GM21723 (cell line): Measurements from ENCODE around the gene USP8.
"Not testable (repeated sequence)": the region's sequence is repeated elsewhere in the genome, so short reads cannot be mapped to it uniquely, and the experiment has no call there.

Experiments used
- ATAC-seq: cut with Tn5 transposase; IDR thresholded peaks from one replicate; pipeline ENCODE4 v1.9.1; 2021; ENCODE audit warnings: mild to moderate bottlenecking, moderate library complexity; ENCODE audit not compliant: unreplicated experiment

USP8 gene

GRCh38 chr15:50438251-50438650 lies 14.0 kb downstream of the USP8 start:
- no peak for ATAC-seq

- ATAC-seq = no peak
These were observed 16.7 kb downstream of the USP8 start for GRCh38 chr15:50440932-50441331.

DNA sequence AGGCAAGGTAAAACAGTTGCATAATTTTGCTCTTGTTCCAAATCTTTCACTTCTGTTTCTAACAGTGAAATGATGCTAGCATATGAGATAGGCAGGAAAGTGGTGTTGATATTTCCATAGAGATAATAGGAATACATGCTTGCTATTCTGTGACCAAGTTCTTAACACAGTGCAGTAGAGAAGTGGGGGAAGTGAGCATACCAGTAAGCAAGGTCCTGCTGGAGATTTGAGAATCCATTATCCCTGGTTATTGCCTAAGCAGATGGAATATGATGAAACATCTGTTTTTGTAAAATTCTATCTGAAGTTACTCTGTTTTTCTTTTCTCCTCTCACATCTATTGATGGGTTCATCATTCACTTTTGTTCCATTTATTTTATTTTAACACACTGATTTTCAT lies 28.7 kb downstream of the USP8 start:
- ATAC-seq = no peak

DNA sequence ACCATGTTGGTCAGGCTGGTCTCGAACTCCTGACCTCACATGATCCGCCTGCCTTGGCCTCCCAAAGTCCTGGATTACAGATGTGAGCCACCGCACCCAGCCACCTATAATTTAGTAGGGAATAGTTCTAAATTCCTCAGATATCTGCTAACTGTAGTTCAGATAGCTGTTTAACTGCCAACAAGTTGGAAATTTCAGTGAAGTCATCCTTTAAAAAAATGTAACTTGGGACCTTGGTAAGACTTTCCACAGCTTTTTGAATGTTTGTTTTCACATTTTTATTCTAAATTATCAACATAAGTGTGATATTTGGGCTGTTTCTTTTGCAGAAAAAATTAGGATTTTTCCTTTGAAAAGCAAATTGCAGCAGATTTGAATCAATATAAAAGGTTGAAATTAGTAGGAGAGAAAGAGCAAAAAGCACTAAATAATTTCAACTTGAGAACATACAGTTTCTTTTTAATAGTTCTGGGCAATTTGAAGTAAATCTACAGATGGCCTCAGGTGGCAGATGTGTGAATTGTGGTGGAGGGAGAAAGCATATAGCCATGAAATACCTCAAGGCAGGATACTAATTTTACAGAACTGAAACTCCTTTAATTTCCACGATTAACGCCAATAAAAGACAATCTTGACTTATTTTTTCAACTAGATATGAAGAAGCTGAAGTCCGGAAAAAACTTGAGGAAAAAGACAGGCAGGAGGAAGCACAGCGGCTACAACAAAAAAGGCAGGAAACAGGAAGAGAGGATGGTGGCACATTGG lies 34.3 kb downstream of the USP8 start:
- no peak for ATAC-seq

GRCh38 chr15:50463423-50464358 lies 39.5 kb downstream of the USP8 start:
- ATAC-seq = no peak

- ATAC-seq = no peak
These were observed 46.9 kb downstream of the USP8 start for GRCh38 chr15:50471072-50471471.

DNA sequence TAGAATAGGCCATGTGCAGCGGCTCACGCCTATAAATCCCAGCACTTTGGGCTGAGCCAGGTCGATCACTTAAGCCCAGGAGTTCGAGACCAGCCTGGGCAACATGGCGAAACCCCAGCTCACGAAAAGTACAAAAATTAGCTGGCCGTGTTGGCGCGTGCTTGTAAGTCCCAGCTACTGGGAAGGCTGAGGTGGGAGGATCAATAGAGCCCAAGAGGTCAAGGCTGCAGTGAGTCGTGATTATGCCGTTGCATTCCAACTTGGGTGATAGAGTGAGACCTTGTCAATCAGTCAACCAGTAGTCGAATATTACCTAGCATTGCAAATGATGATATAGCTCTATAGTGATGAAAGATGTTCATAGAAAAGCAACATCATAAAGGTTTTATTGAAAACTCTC lies 51.9 kb downstream of the USP8 start:
- no peak for ATAC-seq

GRCh38 chr15:50484781-50485180 lies 60.6 kb downstream of the USP8 start:
- ATAC-seq = peak; percentile 66

GRCh38 chr15:50485389-50485788 lies 61.2 kb downstream of the USP8 start:
- no peak for ATAC-seq

GRCh38 chr15:50487287-50487686 lies 63.1 kb downstream of the USP8 start:
- no peak for ATAC-seq

DNA sequence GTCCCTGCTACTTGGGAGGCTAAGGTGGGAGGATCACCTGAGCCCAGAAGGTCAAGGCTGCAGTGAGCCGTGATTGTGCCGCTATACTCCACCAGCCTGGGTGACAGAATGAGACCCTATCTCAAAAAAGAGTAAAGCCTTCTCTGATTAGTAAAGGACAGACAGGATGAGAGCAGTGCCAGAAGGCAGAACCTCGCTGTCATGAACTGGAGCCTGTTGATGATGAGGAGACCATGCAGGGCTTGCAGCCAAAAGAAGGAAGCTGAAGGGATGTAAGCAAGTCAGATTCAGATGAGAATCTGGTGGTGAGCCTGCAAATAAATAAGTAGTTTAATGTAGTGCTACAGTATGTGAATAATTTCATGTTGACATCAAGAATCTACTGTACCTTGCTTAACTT lies 69.4 kb downstream of the USP8 start:
- ATAC-seq = no peak

GRCh38 chr15:50494547-50494946 lies 70.3 kb downstream of the USP8 start:
- not testable (repeated sequence) for ATAC-seq

- ATAC-seq = no peak
These were observed 72.5 kb downstream of the USP8 start for GRCh38 chr15:50496692-50497091.

GRCh38 chr15:50500352-50500751 lies 76.1 kb downstream of the USP8 start:
- no peak for ATAC-seq

DNA sequence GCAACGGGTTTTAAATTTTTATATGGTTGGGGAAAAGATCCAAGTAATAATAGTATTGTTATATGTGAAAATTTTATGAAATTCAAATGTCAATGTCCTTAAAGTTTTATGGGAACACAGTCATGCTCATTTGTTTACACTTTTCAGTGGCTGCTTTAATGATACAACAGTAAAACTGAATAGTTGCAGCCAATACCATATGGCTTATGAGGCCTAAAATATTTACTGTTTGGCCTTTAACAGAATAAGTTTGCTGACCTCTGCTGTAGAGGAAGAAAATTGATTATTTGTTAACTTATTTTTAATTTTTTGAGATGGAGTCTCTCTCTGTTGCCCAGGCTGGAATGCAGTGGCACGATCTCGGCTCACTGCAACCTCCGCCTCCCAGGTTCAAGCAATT lies 77.6 kb downstream of the USP8 start:
- no peak for ATAC-seq

DNA sequence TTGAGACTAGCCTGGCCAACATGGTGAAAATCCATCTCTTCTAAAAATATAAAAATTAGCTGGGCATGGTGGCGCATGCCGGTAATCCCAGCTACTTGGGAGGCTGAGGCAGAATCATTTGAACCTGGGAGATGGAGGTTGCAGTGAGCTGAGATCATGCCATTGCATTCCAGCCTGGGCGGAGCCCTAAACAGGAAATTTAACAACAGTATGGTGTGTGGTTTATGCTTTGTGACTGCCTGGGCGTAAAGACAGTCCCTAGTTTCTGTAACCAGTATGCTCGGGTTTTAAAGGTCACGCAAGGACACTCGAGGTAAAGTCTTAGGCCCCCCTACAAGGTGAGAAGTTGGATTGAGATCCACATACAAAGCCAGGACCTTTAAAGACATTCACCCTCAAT lies 78.9 kb downstream of the USP8 start:
- no peak for ATAC-seq

DNA sequence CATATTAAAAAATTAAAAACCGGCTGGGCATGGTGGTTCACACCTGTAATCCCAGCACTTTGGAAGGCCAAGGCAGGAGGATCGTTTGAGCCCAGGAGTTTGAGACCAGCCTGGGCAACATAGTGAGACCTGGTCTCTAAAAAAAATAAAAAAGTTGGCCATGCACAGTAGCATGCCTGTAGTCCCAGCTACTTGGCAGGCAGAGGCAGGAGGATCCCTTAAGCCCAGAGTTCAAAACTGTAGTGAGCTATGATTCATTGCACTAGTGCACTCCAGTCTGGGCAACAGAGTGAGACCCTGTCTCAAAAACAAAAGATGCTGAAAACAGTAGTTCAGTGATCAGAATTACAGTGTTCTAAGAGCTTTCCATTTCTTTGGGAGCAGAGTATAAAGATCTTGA lies 81.5 kb downstream of the USP8 start:
- ATAC-seq = not testable (repeated sequence)

GRCh38 chr15:50506121-50506520 lies 81.9 kb downstream of the USP8 start:
- no peak for ATAC-seq

GRCh38 chr15:50513001-50513400 lies 88.8 kb downstream of the USP8 start:
- ATAC-seq = no peak

DNA sequence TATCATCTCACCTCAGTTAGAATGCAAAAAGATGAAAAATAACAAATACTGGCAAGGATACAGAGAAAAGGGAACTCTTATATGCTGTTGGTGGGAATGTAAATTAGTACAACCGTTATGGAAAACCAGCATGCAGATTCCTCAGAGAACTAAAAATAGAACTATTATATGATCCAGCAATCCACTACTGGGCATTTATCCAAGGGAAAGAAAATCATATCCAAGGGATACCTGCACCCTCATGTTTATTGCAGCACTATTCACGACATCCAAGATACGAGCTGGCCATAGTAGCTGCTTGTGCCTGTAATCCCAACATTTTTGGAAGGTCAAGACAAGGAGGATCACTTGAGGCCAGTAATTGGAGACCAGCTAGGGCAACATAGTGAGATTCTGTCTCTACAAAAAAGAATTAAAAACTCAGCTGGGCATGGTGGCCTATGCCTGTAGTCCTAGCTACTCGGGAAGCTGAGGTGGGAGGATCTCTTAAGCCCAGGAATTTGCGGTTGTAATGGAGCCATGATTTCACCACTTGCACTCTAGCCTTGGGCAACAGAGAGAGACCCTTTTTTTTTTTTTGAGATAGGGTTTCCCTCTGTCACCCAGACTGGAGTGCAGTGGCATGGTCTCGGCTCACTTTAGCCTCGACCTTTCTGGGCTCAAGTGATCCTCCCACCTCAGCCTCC lies 95.7 kb downstream of the USP8 start:
- no peak for ATAC-seq

GRCh38 chr15:50523851-50524251 lies 99.6 kb downstream of the USP8 start:
- ATAC-seq = no peak
